MCF 10A (cell line): Measurements from ENCODE around the gene PTPN13. TPM values are rescaled to one million over a fixed set of nuclear protein-coding genes. Genes with fewer than 3 reads are reported as not detected.

Source experiments
- BruUV-seq: library from RNA; stranded (reverse); fragments of 400-500 nt; replicated peaks from 2 replicates; lab custom pipeline; 2021; lab: Mats Ljungman, UMichigan
- CTCF ChIA-PET: fragments of 300-600 bp; sonication (Branson Sonifier 250); formaldehyde crosslinking; extraction: SDS; loops from one replicate; lab custom pipeline; 2021; ENCODE audit warnings: antibody characterized with exemption, inconsistent platforms; lab: Yijun Ruan, JAX
- POLR2A ChIA-PET: fragments of 300-600, 350-650 bp; sonication (Branson Sonifier 250); formaldehyde crosslinking; extraction: SDS; loops from one replicate; lab custom pipeline; 2020; ENCODE audit warnings: antibody characterized with exemption, inconsistent platforms; lab: Yijun Ruan, JAX
- DNase-seq: peaks from one replicate; pipeline ENCODE4 v3.0.0-alpha.2; 2018; ENCODE audit not compliant: unreplicated experiment
- H3K27ac Mint-ChIP-seq: one replicate; pipeline ENCODE4 v1.8.0; 2022; ENCODE audit warnings: mild to moderate bottlenecking, low read depth, mixed read lengths; ENCODE audit not compliant: unreplicated experiment
- H3K27me3 Mint-ChIP-seq: one replicate; pipeline ENCODE4 v1.8.0; 2022; ENCODE audit warnings: mixed read lengths; ENCODE audit not compliant: insufficient read depth, unreplicated experiment
- H3K36me3 Mint-ChIP-seq: one replicate; pipeline ENCODE4 v1.8.0; 2022; ENCODE audit warnings: mild to moderate bottlenecking, moderate library complexity, mixed read lengths; ENCODE audit not compliant: insufficient read depth, unreplicated experiment
- H3K4me1 Mint-ChIP-seq: one replicate; pipeline ENCODE4 v1.8.0; 2022; ENCODE audit warnings: mixed read lengths; ENCODE audit not compliant: insufficient read depth, unreplicated experiment
- H3K4me3 Mint-ChIP-seq: one replicate; pipeline ENCODE4 v1.8.0; 2022; ENCODE audit warnings: mild to moderate bottlenecking, moderate library complexity, mixed read lengths; ENCODE audit not compliant: unreplicated experiment
- H3K9me3 Mint-ChIP-seq: one replicate; pipeline ENCODE4 v1.8.0; 2022; ENCODE audit warnings: mixed read lengths; ENCODE audit not compliant: unreplicated experiment
- intact Hi-C: fragments of 100-400 bp; cut with micrococcal nuclease; formaldehyde crosslinking; loops from 2 replicates; pipeline ENCODE4 v1.14.1; 2022
- total RNA-seq: library from RNA; stranded (reverse); gene quantifications from 2 replicates; pipeline ENCODE4 v1.2.3, GENCODE V29; 2022
- TF ChIP-seq, protein P1 (sequence below): fragments of 200-600 bp; IDR thresholded peaks from one replicate; pipeline ENCODE4 v1.8.0; 2022; ENCODE audit warnings: antibody characterized with exemption, mild to moderate bottlenecking; ENCODE audit not compliant: unreplicated experiment

Gene PTPN13
- total RNA-seq, 1 experiment from 2014 or later: 28.3 TPM

DNA sequence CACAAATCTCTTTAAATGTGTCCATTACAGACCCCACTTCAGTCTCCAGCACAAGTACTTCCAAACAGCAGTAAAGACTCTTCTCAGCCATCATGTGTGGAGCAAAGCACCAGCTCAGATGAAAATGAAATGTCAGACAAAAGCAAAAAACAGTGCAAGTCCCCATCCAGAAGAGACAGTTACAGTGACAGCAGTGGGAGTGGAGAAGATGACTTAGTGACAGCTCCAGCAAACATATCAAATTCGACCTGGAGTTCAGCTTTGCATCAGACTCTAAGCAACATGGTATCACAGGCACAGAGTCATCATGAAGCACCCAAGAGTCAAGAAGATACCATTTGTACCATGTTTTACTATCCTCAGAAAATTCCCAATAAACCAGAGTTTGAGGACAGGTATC, 177.0 kb downstream of the PTPN13 start:
- peaks cover 56% of the 10 kb centered on the region for H3K36me3 Mint-ChIP-seq
- POLR2A ChIA-PET: no interaction called here
- TF ChIP-seq, protein P1, sequence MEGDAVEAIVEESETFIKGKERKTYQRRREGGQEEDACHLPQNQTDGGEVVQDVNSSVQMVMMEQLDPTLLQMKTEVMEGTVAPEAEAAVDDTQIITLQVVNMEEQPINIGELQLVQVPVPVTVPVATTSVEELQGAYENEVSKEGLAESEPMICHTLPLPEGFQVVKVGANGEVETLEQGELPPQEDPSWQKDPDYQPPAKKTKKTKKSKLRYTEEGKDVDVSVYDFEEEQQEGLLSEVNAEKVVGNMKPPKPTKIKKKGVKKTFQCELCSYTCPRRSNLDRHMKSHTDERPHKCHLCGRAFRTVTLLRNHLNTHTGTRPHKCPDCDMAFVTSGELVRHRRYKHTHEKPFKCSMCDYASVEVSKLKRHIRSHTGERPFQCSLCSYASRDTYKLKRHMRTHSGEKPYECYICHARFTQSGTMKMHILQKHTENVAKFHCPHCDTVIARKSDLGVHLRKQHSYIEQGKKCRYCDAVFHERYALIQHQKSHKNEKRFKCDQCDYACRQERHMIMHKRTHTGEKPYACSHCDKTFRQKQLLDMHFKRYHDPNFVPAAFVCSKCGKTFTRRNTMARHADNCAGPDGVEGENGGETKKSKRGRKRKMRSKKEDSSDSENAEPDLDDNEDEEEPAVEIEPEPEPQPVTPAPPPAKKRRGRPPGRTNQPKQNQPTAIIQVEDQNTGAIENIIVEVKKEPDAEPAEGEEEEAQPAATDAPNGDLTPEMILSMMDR: no peak

DNA sequence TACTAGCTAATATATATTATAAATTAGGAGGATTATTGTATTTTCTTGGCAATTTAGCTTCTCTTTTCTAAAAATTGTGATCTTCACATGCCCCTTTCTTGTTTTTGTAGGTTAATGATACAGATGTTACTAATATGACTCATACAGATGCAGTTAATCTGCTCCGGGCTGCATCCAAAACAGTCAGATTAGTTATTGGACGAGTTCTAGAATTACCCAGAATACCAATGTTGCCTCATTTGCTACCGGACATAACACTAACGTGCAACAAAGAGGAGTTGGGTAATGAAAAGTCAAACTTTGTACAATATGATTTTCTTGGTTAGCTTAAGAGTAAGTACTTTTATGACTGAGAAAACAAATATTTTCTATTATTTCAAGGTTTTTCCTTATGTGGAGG, 180.9 kb downstream of the PTPN13 start:
- DNase-seq: no peak
- Mint-ChIP-seq H3K27me3 (no peaks in the 10 kb centered on the region), H3K9me3 (no peaks in the 10 kb centered on the region), H3K36me3 (peaks cover 35% of the 10 kb centered on the region), H3K4me3 (no peak overlapping the region), H3K27ac (no peak overlapping the region), H3K4me1 (no peaks in the 10 kb centered on the region)
- ChIA-PET POLR2A (interaction anchor here (1.1 kb wide), 1 partner anchor 118 kb away, joined by 3 read pairs; the partner anchor contains the start of gene C4orf36), CTCF (interaction anchor here (1.1 kb wide), 1 partner anchor 14 kb away, joined by 3 read pairs; no protein-coding TSS in a partner anchor)
- intact Hi-C loops: no loop called here
- no TSS peak for BruUV-seq
- TF ChIP-seq, protein P1: no peak

More for the DNA sequence above, 177.0 kb downstream of the PTPN13 start:
- CTCF ChIA-PET: interaction anchor here (1.5 kb wide), 1 partner anchor 272 kb away, joined by 5 read pairs; no protein-coding TSS in a partner anchor
- intact Hi-C loops: no loop called here
- no TSS peak for BruUV-seq
- no peak overlapping the region for H3K27ac Mint-ChIP-seq
- H3K4me1 Mint-ChIP-seq: no peaks in the 10 kb centered on the region
- DNase-seq: no peak
- H3K9me3 Mint-ChIP-seq: no peaks in the 10 kb centered on the region
- no peak overlapping the region for H3K4me3 Mint-ChIP-seq
- no peaks in the 10 kb centered on the region for H3K27me3 Mint-ChIP-seq

DNA sequence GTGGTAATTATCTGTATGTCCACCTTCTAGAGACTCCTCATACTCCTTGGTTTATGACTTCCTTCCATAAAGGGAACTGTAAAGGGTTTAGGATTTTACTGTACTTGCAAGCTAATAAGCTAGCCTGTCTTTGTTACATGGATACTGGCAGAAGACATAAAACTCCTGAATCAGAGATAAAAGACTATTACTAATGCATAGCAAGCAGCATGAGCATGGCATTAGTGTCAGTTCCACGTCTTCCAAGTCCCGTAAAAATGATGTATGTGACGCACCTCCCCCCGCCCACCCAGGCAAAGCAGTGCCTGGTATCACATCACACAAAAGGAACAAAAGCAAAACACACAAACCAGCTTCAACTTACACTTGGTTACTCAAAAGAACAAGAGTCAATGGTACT, 184.1 kb downstream of the PTPN13 start:
- CTCF ChIA-PET: interaction anchor here (0.9 kb wide), 1 partner anchor 30 kb away, joined by 4 read pairs; no protein-coding TSS in a partner anchor
- no peak for DNase-seq
- no TSS peak for BruUV-seq
- POLR2A ChIA-PET: interaction anchor here (0.7 kb wide), 1 partner anchor 171 kb away, joined by 3 read pairs; no protein-coding TSS in a partner anchor
- Mint-ChIP-seq H3K4me3 (no peak overlapping the region), H3K36me3 (peaks cover 22% of the 10 kb centered on the region), H3K27ac (no peak overlapping the region), H3K27me3 (no peaks in the 10 kb centered on the region), H3K4me1 (no peaks in the 10 kb centered on the region), H3K9me3 (no peaks in the 10 kb centered on the region)
- TF ChIP-seq, protein P1: no peak
- intact Hi-C loops: no loop called here

DNA sequence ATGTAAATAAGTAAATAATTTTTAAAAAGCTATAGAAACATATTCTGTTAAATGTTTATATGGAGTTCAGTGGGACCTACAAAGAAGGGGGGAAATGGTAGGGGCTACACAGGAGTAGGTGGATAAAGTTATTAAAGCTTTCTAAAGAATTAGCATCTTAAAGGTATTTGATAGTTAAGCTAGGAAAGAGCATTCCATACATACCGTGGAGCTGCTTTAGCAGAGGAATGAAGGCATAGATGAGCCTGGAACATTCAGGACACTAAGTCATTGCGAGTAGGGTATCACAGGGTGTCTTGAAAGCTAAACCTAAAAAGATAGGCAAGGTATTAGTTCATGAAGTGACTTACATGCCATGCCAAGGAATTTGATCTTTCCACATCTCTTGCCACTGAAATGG, 194.7 kb downstream of the PTPN13 start:
- DNase-seq: no peak
- H3K27ac Mint-ChIP-seq: no peak overlapping the region
- H3K27me3 Mint-ChIP-seq: no peaks in the 10 kb centered on the region
- H3K4me3 Mint-ChIP-seq: no peak overlapping the region
- no peaks in the 10 kb centered on the region for H3K4me1 Mint-ChIP-seq
- ChIA-PET POLR2A (interaction anchor here (0.5 to 0.9 kb wide), 3 partner anchors 28 to 104 kb away, joined by 3 read pairs; no protein-coding TSS in a partner anchor), CTCF (interaction anchor here (1.0 to 1.8 kb wide), 4 partner anchors 14 to 292 kb away, joined by 3 to 11 read pairs (median 4); no protein-coding TSS in a partner anchor)
- H3K9me3 Mint-ChIP-seq: no peaks in the 10 kb centered on the region
- H3K36me3 Mint-ChIP-seq: peaks cover 38% of the 10 kb centered on the region
- TF ChIP-seq, protein P1: no peak
- BruUV-seq: no TSS peak
- intact Hi-C loops: no loop called here
